SH-SY5Y (cell line): ENCODE data around the gene TBRG4.

Source experiments
- GATA2 ChIP-seq: IDR thresholded peaks from 2 replicates; pipeline ENCODE4 v1.6.1; 2011; ENCODE audit warnings: mild to moderate bottlenecking, low read depth, low read length
- GATA3 ChIP-seq: IDR thresholded peaks from 2 replicates; pipeline ENCODE4 v1.6.1; 2011; ENCODE audit warnings: low read depth, mild to moderate bottlenecking, low read length, moderate library complexity

The TBRG4 gene

GRCh38 chr7:45130910-45131309 lies 19.4 kb upstream of the TBRG4 start:
- TF ChIP-seq GATA3 (no peak), GATA2 (no peak)

- TF ChIP-seq GATA3: no peak
- no peak for TF ChIP-seq GATA2
Measured at GRCh38 chr7:45129906-45130305, 18.4 kb upstream of the TBRG4 start.

- TF ChIP-seq GATA3 (no peak), GATA2 (no peak)
Measured at GRCh38 chr7:45129181-45129800, 17.8 kb upstream of the TBRG4 start.

GRCh38 chr7:45126920-45127319 lies 15.4 kb upstream of the TBRG4 start:
- TF ChIP-seq GATA2: no peak
- no peak for TF ChIP-seq GATA3

GRCh38 chr7:45126201-45126600 lies 14.7 kb upstream of the TBRG4 start:
- TF ChIP-seq GATA3: no peak
- no peak for TF ChIP-seq GATA2

DNA sequence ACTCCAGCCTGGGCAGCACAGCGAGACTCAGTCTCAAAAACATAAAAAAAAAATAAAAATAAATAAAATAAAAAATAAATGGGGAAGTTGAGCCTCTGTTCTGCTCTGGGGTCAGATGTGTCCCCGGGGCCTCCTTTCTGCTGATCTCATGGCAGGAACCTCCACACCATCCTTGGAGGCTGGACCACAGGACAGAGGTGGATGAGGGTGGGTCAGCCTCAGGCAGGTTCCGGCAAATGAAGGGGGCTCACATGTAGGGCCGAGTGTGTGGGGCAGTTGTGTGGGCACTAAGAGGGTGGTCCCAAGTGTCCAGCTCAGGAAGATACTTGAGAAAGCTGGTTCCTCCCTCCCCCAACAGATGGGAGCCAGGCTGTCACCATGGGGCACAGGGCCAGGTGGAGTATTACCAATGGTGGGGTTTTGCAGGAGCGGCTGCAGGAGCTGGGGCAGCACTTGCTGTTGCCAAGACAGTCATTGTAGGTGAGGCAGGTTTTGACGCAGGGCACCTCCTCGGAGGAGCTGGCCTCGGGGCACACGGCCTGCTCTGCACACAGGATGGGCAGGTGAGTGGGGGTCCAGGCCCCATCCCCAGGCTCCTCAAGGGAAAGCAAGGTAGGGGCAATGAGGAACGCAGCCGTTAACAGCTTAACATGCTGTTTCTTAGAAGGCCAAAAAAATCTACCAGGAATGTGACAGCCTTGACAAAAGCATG lies 13.9 kb upstream of the TBRG4 start:
- no peak for TF ChIP-seq GATA3

- TF ChIP-seq GATA3 (no peak), GATA2 (no peak)
Measured at GRCh38 chr7:45123913-45124710, 12.6 kb upstream of the TBRG4 start.

GRCh38 chr7:45122975-45123860 lies 11.7 kb upstream of the TBRG4 start:
- no peak for TF ChIP-seq GATA3
- no peak for TF ChIP-seq GATA2

- no peak for TF ChIP-seq GATA3
- no peak for TF ChIP-seq GATA2
Measured at GRCh38 chr7:45119550-45119949, 8.1 kb upstream of the TBRG4 start.

- no peak for TF ChIP-seq GATA2
- TF ChIP-seq GATA3: no peak
Measured at GRCh38 chr7:45118889-45119331, 7.4 kb upstream of the TBRG4 start.

- TF ChIP-seq GATA3: no peak
- no peak for TF ChIP-seq GATA2
Measured at GRCh38 chr7:45118292-45118691, 6.8 kb upstream of the TBRG4 start.

DNA sequence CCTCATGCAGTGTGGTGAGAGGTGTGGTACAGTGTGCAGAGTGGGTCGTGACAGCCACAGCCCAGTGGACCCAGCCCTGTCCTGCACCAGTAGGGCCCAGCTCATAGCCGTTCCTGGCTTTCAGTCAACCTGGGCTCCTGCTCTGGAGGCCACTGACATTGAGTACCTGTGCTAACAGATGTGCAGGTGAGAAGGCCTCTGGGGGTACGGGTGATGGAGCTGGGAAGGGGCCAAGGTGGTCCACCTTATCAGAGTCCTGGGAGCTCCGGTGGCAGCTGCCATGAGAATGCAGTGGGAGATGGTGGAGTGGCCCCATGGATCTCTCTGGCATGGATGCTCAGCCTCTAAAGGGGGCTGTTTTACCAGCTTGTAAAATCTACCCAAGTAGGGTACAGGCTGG lies 6.1 kb upstream of the TBRG4 start:
- TF ChIP-seq GATA2: no peak
- no peak for TF ChIP-seq GATA3

GRCh38 chr7:45116048-45116447 lies 4.6 kb upstream of the TBRG4 start:
- TF ChIP-seq GATA3 (no peak), GATA2 (no peak)

DNA sequence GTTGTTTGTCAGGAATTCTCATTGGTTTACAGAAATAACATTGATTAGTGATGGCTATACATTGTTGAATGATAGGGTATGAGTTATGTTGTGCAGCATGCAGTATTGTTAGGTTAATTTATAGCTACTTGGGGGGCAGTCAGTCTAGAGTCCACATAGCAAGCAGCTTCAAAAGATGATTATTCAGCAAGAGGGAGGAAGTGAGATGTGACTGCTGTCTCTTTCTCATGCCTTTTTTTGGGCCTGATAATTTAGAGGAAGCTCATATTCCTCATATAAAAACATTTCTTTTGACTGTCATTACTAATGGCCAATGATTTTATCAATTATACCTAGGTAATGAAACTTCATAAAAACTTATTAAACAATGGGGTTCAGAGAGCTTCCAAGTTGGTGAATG lies 3.4 kb upstream of the TBRG4 start:
- no peak for TF ChIP-seq GATA2
- TF ChIP-seq GATA3: no peak
